HepG2 (cell line): Measurements from ENCODE around the gene C19orf73. TPM values are rescaled to one million over a fixed set of nuclear protein-coding genes. Genes with fewer than 3 reads are reported as not detected.

Source experiments
- ATAC-seq: fragments of 200-7000 bp; cut with Tn5 transposase; 3 replicates; pipeline ENCODE4 v1.9.1; 2020; ENCODE audit warnings: mild to moderate bottlenecking, moderate library complexity
- BruUV-seq: library from RNA; stranded (reverse); fragments of 400-500 nt; replicated peaks from 2 replicates; lab custom pipeline; 2021; lab: Mats Ljungman, UMichigan
- CTCF ChIA-PET: fragments of 300-600 bp; formaldehyde crosslinking; extraction: SDS; loops from one replicate; lab custom pipeline; 2021; ENCODE audit warnings: low total read pairs, inconsistent platforms, low intra/inter-chr PET ratio; lab: Yijun Ruan, JAX
- POLR2A ChIA-PET: fragments of 350-600 bp; sonication (Branson Sonifier 250); formaldehyde crosslinking; loops from one replicate; lab custom pipeline; 2020; ENCODE audit warnings: antibody characterized with exemption, inconsistent platforms; lab: Yijun Ruan, JAX
- DNase-seq: peaks from one replicate; pipeline ENCODE4 v3.0.0-alpha.2; 2015; ENCODE audit warnings: low spot score
- FAIRE-seq: peaks from 3 replicates; lab custom pipeline; 2011; peaks lifted over from hg19 to GRCh38; lab: Jason Lieb, UNC
- H2AFZ ChIP-seq: one replicate; pipeline ENCODE4 v1.6.1; 2011; ENCODE audit warnings: low read length, inconsistent platforms
- H3K27ac ChIP-seq: fragments of 300-600 bp; 3 replicates; pipeline ENCODE4 v1.8.0; 2011; ENCODE audit warnings: mixed run types, mild to moderate bottlenecking, mixed read lengths, low read length, inconsistent platforms; ENCODE audit not compliant: insufficient read depth; ENCODE audit errors: extremely low read length
- H3K27me3 ChIP-seq, 2 experiments: fragments of 200-600 bp in 1 of 2; 2 replicates in 1 of 2; 3 replicates in 1 of 2; pipeline versions ENCODE4 v1.6.0 to v1.8.0; 2011; ENCODE audit warnings: low read length in 2 of 2, mild to moderate bottlenecking in 2 of 2, moderate library complexity in 2 of 2, inconsistent platforms in 1 of 2; ENCODE audit not compliant: insufficient read depth in 2 of 2, control insufficient read depth in 1 of 2
- H3K36me3 ChIP-seq, 2 experiments: fragments of 200-600 bp in 1 of 2; replicated peaks in 1 of 2; 2 replicates in 1 of 2; 3 replicates in 1 of 2; pipeline versions ENCODE4 v1.5.1 to v1.8.0; 2011; ENCODE audit warnings: low read length in 2 of 2, inconsistent platforms in 1 of 2; ENCODE audit not compliant: insufficient read depth in 2 of 2, control insufficient read depth in 1 of 2
- H3K4me1 ChIP-seq: 2 replicates; pipeline ENCODE4 v1.5.1; 2012; ENCODE audit warnings: low read length, inconsistent platforms; ENCODE audit not compliant: insufficient read depth
- H3K4me2 ChIP-seq: 2 replicates; pipeline ENCODE4 v1.6.0; 2011; ENCODE audit warnings: low read depth, low read length, inconsistent platforms
- H3K4me3 ChIP-seq, 3 experiments: fragments of 200-600 bp in 1 of 3; sonication (generic), shearing (Covaris generic) in 1 of 3; replicated peaks in 1 of 3; 2 replicates each; pipeline ENCODE4 v1.5.1; 2011 to 2016; ENCODE audit warnings: low read length in 3 of 3, inconsistent platforms in 2 of 3, low read depth in 2 of 3, mild to moderate bottlenecking in 2 of 3, control low read depth in 1 of 3, mixed read lengths in 1 of 3; ENCODE audit not compliant: insufficient read depth in 1 of 3
- H3K79me2 ChIP-seq: one replicate; pipeline ENCODE4 v1.6.1; 2011; ENCODE audit warnings: low read length, inconsistent platforms; ENCODE audit not compliant: insufficient read depth
- H3K9ac ChIP-seq: 2 replicates; pipeline ENCODE4 v1.6.0; 2011; ENCODE audit warnings: mild to moderate bottlenecking, low read depth, low read length, inconsistent platforms; ENCODE audit not compliant: insufficient read depth
- H3K9me3 ChIP-seq: 2 replicates; pipeline ENCODE4 v1.5.1; 2012; ENCODE audit warnings: mild to moderate bottlenecking, low read length
- H4K20me1 ChIP-seq: 2 replicates; pipeline ENCODE4 v1.6.0; 2011; ENCODE audit warnings: inconsistent platforms, mild to moderate bottlenecking, low read length, moderate library complexity; ENCODE audit not compliant: insufficient read depth
- ARHGAP35 ChIP-seq: sonication (generic); formaldehyde crosslinking; IDR thresholded peaks from 2 replicates; pipeline ENCODE4 v1.9.0; 2022; ENCODE audit warnings: mild to moderate bottlenecking, inconsistent platforms, moderate library complexity, missing genetic modification reagents, borderline replicate concordance
- ATM ChIP-seq: fragments of 450-650 bp; IDR thresholded peaks from 2 replicates; pipeline ENCODE4 v1.7.1; 2017; ENCODE audit warnings: mild to moderate bottlenecking, borderline replicate concordance
- ATRX ChIP-seq: sonication (generic); formaldehyde crosslinking; IDR thresholded peaks from 2 replicates; pipeline ENCODE4 v1.4.0; 2020; ENCODE audit warnings: missing genetic modification reagents, borderline replicate concordance
- CEBPG ChIP-seq: IDR thresholded peaks from 2 replicates; pipeline ENCODE4 v1.6.1; 2016
- ERF ChIP-seq: IDR thresholded peaks from 2 replicates; pipeline ENCODE4 v1.6.1; 2018; ENCODE audit warnings: missing biosample characterization, missing genetic modification reagents
- GZF1 ChIP-seq: sonication (generic); formaldehyde crosslinking; IDR thresholded peaks from 2 replicates; pipeline ENCODE4 v1.5.1; 2020; ENCODE audit warnings: mild to moderate bottlenecking, missing genetic modification reagents
- HDAC1 ChIP-seq: sonication (generic); formaldehyde crosslinking; IDR thresholded peaks from 2 replicates; pipeline ENCODE4 v1.5.1; 2020; ENCODE audit warnings: mild to moderate bottlenecking, missing genetic modification reagents
- HOXA7 ChIP-seq: sonication (generic); formaldehyde crosslinking; IDR thresholded peaks from 2 replicates; pipeline ENCODE4 v1.8.1; 2022; ENCODE audit warnings: mild to moderate bottlenecking, missing genetic modification reagents, moderate library complexity
- KDM5A ChIP-seq: fragments of 200-600 bp; sonication (generic); IDR thresholded peaks from 2 replicates; pipeline ENCODE4 v1.7.0; 2018; ENCODE audit warnings: antibody characterized with exemption, mild to moderate bottlenecking, low read length, borderline replicate concordance
- KMT2A ChIP-seq: sonication (generic); formaldehyde crosslinking; IDR thresholded peaks from 2 replicates; pipeline ENCODE4 v1.4.0; 2020; ENCODE audit warnings: missing genetic modification reagents
- PBX2 ChIP-seq: IDR thresholded peaks from 2 replicates; pipeline ENCODE4 v1.6.1; 2016; ENCODE audit warnings: control low read depth
- SIN3B ChIP-seq: fragments of 150-350 bp; IDR thresholded peaks from 2 replicates; pipeline ENCODE4 v1.6.1; 2014; ENCODE audit warnings: low read length
- TAF1 ChIP-seq: sonication (generic); formaldehyde crosslinking; IDR thresholded peaks from 2 replicates; pipeline ENCODE4 v1.4.0; 2020; ENCODE audit warnings: missing genetic modification reagents
- XRCC5 ChIP-seq: fragments of 200-400 bp; formaldehyde crosslinking; optimal IDR thresholded peaks from 2 replicates; pipeline ENCODE3; 2017; ENCODE audit warnings: mild to moderate bottlenecking, low read length
- ZMYM4 ChIP-seq: sonication (generic); formaldehyde crosslinking; IDR thresholded peaks from 2 replicates; pipeline ENCODE4 v1.8.1; 2023; ENCODE audit warnings: mild to moderate bottlenecking, missing genetic modification reagents
- ZNF18 ChIP-seq: sonication (generic); formaldehyde crosslinking; IDR thresholded peaks from 2 replicates; pipeline ENCODE4 v1.8.0; 2022; ENCODE audit warnings: mild to moderate bottlenecking, missing genetic modification reagents; ENCODE audit not compliant: insufficient replicate concordance
- ZNF577 ChIP-seq: sonication (generic); formaldehyde crosslinking; IDR thresholded peaks from 2 replicates; pipeline ENCODE4 v1.4.0; 2020; ENCODE audit warnings: mild to moderate bottlenecking, low read depth, missing genetic modification reagents, borderline replicate concordance
- ZNF580 ChIP-seq: IDR thresholded peaks from 2 replicates; pipeline ENCODE4 v1.6.1; 2016; ENCODE audit warnings: low read depth, borderline replicate concordance
- ZNF687 ChIP-seq: sonication (generic); formaldehyde crosslinking; IDR thresholded peaks from 2 replicates; pipeline ENCODE4 v1.5.1; 2020; ENCODE audit warnings: mild to moderate bottlenecking, missing genetic modification reagents, moderate library complexity
- WGBS: methylation state at CpG from one replicate; pipeline ENCODE4 v1.1.6; 2017; ENCODE audit warnings: low lambda C conversion rate; 5-methylcytosine and 5-hydroxymethylcytosine counted together
- in situ Hi-C: cut with HindIII; loops from 2 replicates; pipeline ENCODE4 v1.10.0; 2017; ENCODE audit warnings: low pct_unique_long_range_greater_than_20kb; ENCODE audit not compliant: extremely low pct_ligation_motif_present
- intact Hi-C: fragments of 100-400 bp; cut with micrococcal nuclease; formaldehyde crosslinking; loops from one replicate; pipeline ENCODE4 v1.10.0; 2022; ENCODE audit not compliant: unreplicated experiment
- polyA plus RNA-seq, 8 experiments: library from polyadenylated mRNA; depleted of rRNA in 3 of 8; stranded (reverse) in 7 of 8; unstranded in 1 of 8; fragments of >200 nt; fragmentation: Illumina TruSeq in 4 of 8; extraction: Trizol in 4 of 8; gene quantifications; 2 replicates each; pipeline versions ENCODE4 v1.2.1 to v1.2.3, GENCODE V29; 2011 to 2016; ENCODE audit warnings: low read depth in 4 of 8, missing spikeins in 1 of 8, mixed read lengths in 1 of 8; ENCODE audit not compliant: insufficient read depth in 1 of 8
- total RNA-seq, 5 experiments: library from RNA; depleted of rRNA; stranded (reverse); fragments of >200 nt; fragmentation: Illumina TruSeq; extraction: Trizol; gene quantifications; 2 replicates each; pipeline ENCODE4 v1.2.3, GENCODE V29; 2016; ENCODE audit warnings: low read depth in 1 of 5

C19orf73 gene
- total and polyA plus RNA-seq, 2 of the 13 experiments (the other 11 are each of a cell fraction or from before 2014, with no cell fraction given): 1.4 to 1.5 TPM

- ATAC-seq: no peak
- H3K4me2 ChIP-seq: peak overlapping the region; percentile 92
- in situ Hi-C loops: no loop called here
- CTCF ChIA-PET: no interaction called here
- WGBS: no CpG with 5 or more reads among the region's 16 CpGs
- no peak overlapping the region for H3K27ac ChIP-seq
- 0 out of 2 replicates have a peak overlapping the region, but pooled peaks have one; percentile 54 for H3K9ac ChIP-seq
- no TSS peak for BruUV-seq
- peaks cover 4% of the 10 kb centered on the region for H3K79me2 ChIP-seq
- H3K36me3 ChIP-seq: no peaks in the 10 kb centered on the region
- peaks cover 0 to 7% of the 10 kb centered on the region in 2 experiments; a peak in 1 of 5 replicates for H3K27me3 ChIP-seq
- peaks cover 61% of the 10 kb centered on the region for H3K4me1 ChIP-seq
- H4K20me1 ChIP-seq: no peaks in the 10 kb centered on the region
- intact Hi-C loops: no loop called here
- no peak for DNase-seq
- FAIRE-seq: no peak
- peak overlapping the region in 2 of 3 experiments; percentile 73 to 77; a peak in 3 of 6 replicates for H3K4me3 ChIP-seq
- no peak overlapping the region for H2AFZ ChIP-seq
- POLR2A ChIA-PET: interaction anchor here (0.9 to 1.4 kb wide), 2 partner anchors 22 to 29 kb away, joined by 3 to 4 read pairs; no protein-coding TSS in a partner anchor
- H3K9me3 ChIP-seq: no peaks in the 10 kb centered on the region
- TF ChIP-seq TAF1 (0 out of 2 replicates have a peak, but pooled peaks have one; percentile 3), ZNF687 (CRISPR knock-in tag) (peak; percentile 1; the same call in 1 of the 2 replicates), ATM (no peak), HDAC1 (CRISPR knock-in tag) (peak; percentile 6; the same call in 1 of the 2 replicates), HOXA7 (CRISPR knock-in tag) (no peak), GZF1 (CRISPR knock-in tag) (no peak), SIN3B (no peak), XRCC5 (peak; percentile 3), ATRX (CRISPR knock-in tag) (no peak), ARHGAP35 (no peak), ZMYM4 (CRISPR knock-in tag) (0 out of 2 replicates have a peak, but pooled peaks have one; percentile 5), ERF (CRISPR knock-in tag) (0 out of 2 replicates have a peak, but pooled peaks have one; percentile 2), ZNF18 (CRISPR knock-in tag) (peak; percentile 1), CEBPG (no peak), ZNF580 (CRISPR knock-in tag) (no peak), PBX2 (CRISPR knock-in tag) (no peak), ZNF577 (no peak), KMT2A (0 out of 2 replicates have a peak, but pooled peaks have one; percentile 5), KDM5A (no peak)
Observed at GRCh38 chr19:49120325-49120683, 1.4 kb upstream of the C19orf73 start.
